ENCODE results near the gene ASB9. TPM values are rescaled to one million over a fixed set of nuclear protein-coding genes. Genes with fewer than 3 reads are reported as not detected.

The ASB9 gene
- total RNA-seq, 1 experiment from 2014 or later = not detected

- no CpG with 5 or more reads among the region's 5 CpGs for whole genome bisulfite sequencing (ENCODE audit: extremely low coverage, insufficient read length, low lambda C conversion rate)
- no peak overlapping the region for H3K9ac ChIP-seq (ENCODE audit: extremely low read depth, insufficient read length, low read length)
Measured at GRCh38 chrX:15240414-15240813, 29.5 kb downstream of the ASB9 start.

More at GRCh38 chrX:15240414-15240813, 29.5 kb downstream of the ASB9 start:
- Mint-ChIP-seq H3K27me3 (ENCODE audit: low read depth) (no peaks in the 10 kb centered on the region; the same call in 1 of the 2 replicates), H3K4me1 (no peaks in the 10 kb centered on the region), H3K36me3 (ENCODE audit: insufficient read depth in 1 of 3, low read depth in 3 of 3) (no peaks in the 10 kb centered on the region; a peak in 1 of 7 replicates), H3K9me3 (peaks cover 28 to 55% of the 10 kb centered on the region in 2 experiments), H3K4me3 (no peak overlapping the region), H3K27ac (no peak overlapping the region)
- Histone ChIP-seq H2BK15ac (ENCODE audit: low read depth, low read length) (no peak overlapping the region), H4K8ac (replicated peaks; ENCODE audit: insufficient read length, low read depth, low read length) (no peak overlapping the region), H3K79me2 (ENCODE audit: insufficient read depth, low read length) (no peaks in the 10 kb centered on the region), H3K9me3 (ENCODE audit: control insufficient read depth, low read depth, low read length) (no peaks in the 10 kb centered on the region), H2AK5ac (ENCODE audit: insufficient read length, low read length) (no peak overlapping the region), H3K27me3 (ENCODE audit: insufficient read depth, low read length) (no peaks in the 10 kb centered on the region), H2BK12ac (ENCODE audit: insufficient read length, low read depth, low read length) (no peak overlapping the region), H2AFZ (ENCODE audit: low read length) (no peak overlapping the region), H4K91ac (ENCODE audit: insufficient read length, low read depth, low read length) (no peak overlapping the region), H3K23me2 (ENCODE audit: insufficient read length, low read depth, low read length, poor library complexity, severe bottlenecking) (no peaks in the 10 kb centered on the region), H3K4ac (ENCODE audit: low read depth, low read length) (no peak overlapping the region), H3K4me2 (ENCODE audit: insufficient read depth, insufficient read length, low read length) (no peak overlapping the region), H3K79me1 (ENCODE audit: insufficient read depth, low read depth, low read length, poor library complexity, severe bottlenecking) (no peaks in the 10 kb centered on the region), H4K5ac (ENCODE audit: insufficient read length, low read depth, low read length) (no peak overlapping the region), H3K27ac (ENCODE audit: insufficient read length, low read depth, low read length) (no peak overlapping the region), H4K20me1 (ENCODE audit: control insufficient read depth, insufficient read depth, insufficient read length) (no peaks in the 10 kb centered on the region), H3K14ac (ENCODE audit: insufficient read depth, low read length) (no peak overlapping the region), H3K56ac (ENCODE audit: insufficient read length, low read depth, low read length) (no peak overlapping the region), H2BK20ac (ENCODE audit: low read depth, low read length, poor library complexity, severe bottlenecking) (no peak overlapping the region), H2BK120ac (ENCODE audit: low read depth, low read length, poor library complexity, severe bottlenecking) (no peak overlapping the region), H3K4me1 (ENCODE audit: insufficient read depth, low read length) (no peaks in the 10 kb centered on the region; the same call in 1 of the 2 replicates), H3T11ph (ENCODE audit: low read length) (no peak overlapping the region), H3K18ac (ENCODE audit: insufficient read length, low read depth, low read length) (no peak overlapping the region), H3K23ac (ENCODE audit: insufficient read length, low read depth, low read length) (no peak overlapping the region), H2BK5ac (ENCODE audit: insufficient read length, low read length) (no peak overlapping the region)
- DNase-seq = no peak
- TF ChIP-seq, protein P1, sequence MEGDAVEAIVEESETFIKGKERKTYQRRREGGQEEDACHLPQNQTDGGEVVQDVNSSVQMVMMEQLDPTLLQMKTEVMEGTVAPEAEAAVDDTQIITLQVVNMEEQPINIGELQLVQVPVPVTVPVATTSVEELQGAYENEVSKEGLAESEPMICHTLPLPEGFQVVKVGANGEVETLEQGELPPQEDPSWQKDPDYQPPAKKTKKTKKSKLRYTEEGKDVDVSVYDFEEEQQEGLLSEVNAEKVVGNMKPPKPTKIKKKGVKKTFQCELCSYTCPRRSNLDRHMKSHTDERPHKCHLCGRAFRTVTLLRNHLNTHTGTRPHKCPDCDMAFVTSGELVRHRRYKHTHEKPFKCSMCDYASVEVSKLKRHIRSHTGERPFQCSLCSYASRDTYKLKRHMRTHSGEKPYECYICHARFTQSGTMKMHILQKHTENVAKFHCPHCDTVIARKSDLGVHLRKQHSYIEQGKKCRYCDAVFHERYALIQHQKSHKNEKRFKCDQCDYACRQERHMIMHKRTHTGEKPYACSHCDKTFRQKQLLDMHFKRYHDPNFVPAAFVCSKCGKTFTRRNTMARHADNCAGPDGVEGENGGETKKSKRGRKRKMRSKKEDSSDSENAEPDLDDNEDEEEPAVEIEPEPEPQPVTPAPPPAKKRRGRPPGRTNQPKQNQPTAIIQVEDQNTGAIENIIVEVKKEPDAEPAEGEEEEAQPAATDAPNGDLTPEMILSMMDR (conservative IDR thresholded peaks at IDR 0.05) = no peak
